Activated CD4-positive, alpha-beta T cell treated with anti-CD3 and anti-CD28 coated beads, Interleukin-2, amount 10 ng/mL, durations not matched to agents 7 days and 5 days (primary cell): ENCODE data around the gene TECPR1. TPM values are rescaled to one million over a fixed set of nuclear protein-coding genes. Genes with fewer than 3 reads are reported as not detected.

ENCODE experiments used
- CTCF ChIA-PET: fragments of 350-600 bp; sonication (Branson Sonifier 250); formaldehyde crosslinking; loops from one replicate; lab custom pipeline; 2021; ENCODE audit warnings: antibody characterized with exemption; lab: Charles Lee
- POLR2A ChIA-PET: fragments of 350-600 bp; sonication (Branson Sonifier 250); formaldehyde crosslinking; loops from one replicate; lab custom pipeline; 2021; ENCODE audit warnings: antibody characterized with exemption; lab: Charles Lee
- DNase-seq: peaks from one replicate; pipeline ENCODE4 v3.0.0-alpha.2; 2020
- H3K27ac Mint-ChIP-seq: one replicate; pipeline ENCODE4 v1.8.0; 2021; ENCODE audit warnings: mild to moderate bottlenecking, moderate library complexity, mixed read lengths
- H3K27me3 Mint-ChIP-seq: one replicate; pipeline ENCODE4 v1.8.0; 2021; ENCODE audit warnings: mixed read lengths
- H3K36me3 Mint-ChIP-seq: one replicate; pipeline ENCODE4 v1.8.0; 2021; ENCODE audit warnings: low read depth, mixed read lengths
- H3K4me1 Mint-ChIP-seq: one replicate; pipeline ENCODE4 v1.8.0; 2021; ENCODE audit warnings: mixed read lengths
- H3K4me3 Mint-ChIP-seq: one replicate; pipeline ENCODE4 v1.8.0; 2021; ENCODE audit warnings: mild to moderate bottlenecking, moderate library complexity, mixed read lengths
- H3K9me3 Mint-ChIP-seq: one replicate; pipeline ENCODE4 v1.8.0; 2021; ENCODE audit warnings: mixed read lengths
- total RNA-seq, 2 experiments: library from RNA; stranded (reverse); gene quantifications; one replicate each; pipeline ENCODE4 v1.2.3, GENCODE V29; 2021

Gene TECPR1
- total RNA-seq, 2 experiments from 2014 or later: 82.5 to 99.2 TPM

- Mint-ChIP-seq H3K4me1 (no peaks in the 10 kb centered on the region), H3K4me3 (no peak overlapping the region), H3K27me3 (no peaks in the 10 kb centered on the region), H3K9me3 (no peaks in the 10 kb centered on the region), H3K27ac (no peak overlapping the region), H3K36me3 (peaks cover 43% of the 10 kb centered on the region)
- ChIA-PET POLR2A (no interaction called here), CTCF (no interaction called here)
- DNase-seq: no peak
Observed at GRCh38 chr7:98236355-98237185, 15.5 kb downstream of the TECPR1 start.

GRCh38 chr7:98235901-98236300 is 16.1 kb downstream of the TECPR1 start:
- no peaks in the 10 kb centered on the region for H3K4me1 Mint-ChIP-seq
- no peak overlapping the region for H3K4me3 Mint-ChIP-seq
- no peaks in the 10 kb centered on the region for H3K9me3 Mint-ChIP-seq
- no peaks in the 10 kb centered on the region for H3K27me3 Mint-ChIP-seq
- H3K27ac Mint-ChIP-seq: no peak overlapping the region
- ChIA-PET POLR2A (no interaction called here), CTCF (no interaction called here)
- DNase-seq: no peak
- H3K36me3 Mint-ChIP-seq: peaks cover 36% of the 10 kb centered on the region

- CTCF ChIA-PET: no interaction called here
- POLR2A ChIA-PET: no interaction called here
- Mint-ChIP-seq H3K27me3 (no peaks in the 10 kb centered on the region), H3K9me3 (no peaks in the 10 kb centered on the region), H3K4me3 (no peak overlapping the region), H3K27ac (no peak overlapping the region), H3K4me1 (no peaks in the 10 kb centered on the region), H3K36me3 (peaks cover 34% of the 10 kb centered on the region)
- no peak for DNase-seq
Observed at GRCh38 chr7:98234429-98235147, 17.4 kb downstream of the TECPR1 start.

- no peaks in the 10 kb centered on the region for H3K4me1 Mint-ChIP-seq
- no peaks in the 10 kb centered on the region for H3K9me3 Mint-ChIP-seq
- DNase-seq: no peak
- no peak overlapping the region for H3K27ac Mint-ChIP-seq
- no peaks in the 10 kb centered on the region for H3K27me3 Mint-ChIP-seq
- POLR2A ChIA-PET: no interaction called here
- CTCF ChIA-PET: no interaction called here
- peaks cover 24% of the 10 kb centered on the region for H3K36me3 Mint-ChIP-seq
- no peak overlapping the region for H3K4me3 Mint-ChIP-seq
Observed at GRCh38 chr7:98233219-98234070, 18.6 kb downstream of the TECPR1 start.

- Mint-ChIP-seq H3K9me3 (no peaks in the 10 kb centered on the region), H3K4me1 (no peaks in the 10 kb centered on the region), H3K36me3 (peaks cover 24% of the 10 kb centered on the region), H3K27ac (no peak overlapping the region), H3K27me3 (no peaks in the 10 kb centered on the region), H3K4me3 (no peak overlapping the region)
- CTCF ChIA-PET: interaction anchor here (0.6 kb wide), 1 partner anchor 45 kb away, joined by 3 read pairs; no protein-coding TSS in a partner anchor
- DNase-seq: no peak
- POLR2A ChIA-PET: no interaction called here
Observed at GRCh38 chr7:98232799-98233198, 19.2 kb downstream of the TECPR1 start.

GRCh38 chr7:98232263-98232585 is 19.8 kb downstream of the TECPR1 start:
- POLR2A ChIA-PET: no interaction called here

GRCh38 chr7:98231493-98232262 is 20.4 kb downstream of the TECPR1 start:
- Mint-ChIP-seq H3K27ac (no peak overlapping the region), H3K27me3 (no peaks in the 10 kb centered on the region), H3K4me1 (no peaks in the 10 kb centered on the region), H3K4me3 (no peak overlapping the region), H3K9me3 (no peaks in the 10 kb centered on the region), H3K36me3 (peaks cover 23% of the 10 kb centered on the region)
- ChIA-PET POLR2A (no interaction called here), CTCF (no interaction called here)
- DNase-seq: no peak

More at GRCh38 chr7:98232263-98232585, 19.8 kb downstream of the TECPR1 start:
- DNase-seq: no peak
- Mint-ChIP-seq H3K4me1 (no peaks in the 10 kb centered on the region), H3K27me3 (no peaks in the 10 kb centered on the region), H3K36me3 (peaks cover 24% of the 10 kb centered on the region), H3K9me3 (no peaks in the 10 kb centered on the region), H3K27ac (no peak overlapping the region), H3K4me3 (no peak overlapping the region)
- CTCF ChIA-PET: interaction anchor here (0.6 kb wide), 1 partner anchor 44 kb away, joined by 3 read pairs; no protein-coding TSS in a partner anchor

GRCh38 chr7:98230746-98231471 is 21.1 kb downstream of the TECPR1 start:
- no peak for DNase-seq
- Mint-ChIP-seq H3K9me3 (no peaks in the 10 kb centered on the region), H3K36me3 (peaks cover 21% of the 10 kb centered on the region), H3K27me3 (no peaks in the 10 kb centered on the region), H3K27ac (no peak overlapping the region), H3K4me3 (no peak overlapping the region), H3K4me1 (no peaks in the 10 kb centered on the region)
- ChIA-PET CTCF (no interaction called here), POLR2A (no interaction called here)

- DNase-seq: no peak
- H3K36me3 Mint-ChIP-seq: peaks cover 21% of the 10 kb centered on the region
- H3K9me3 Mint-ChIP-seq: no peaks in the 10 kb centered on the region
- no peaks in the 10 kb centered on the region for H3K27me3 Mint-ChIP-seq
- H3K4me1 Mint-ChIP-seq: no peaks in the 10 kb centered on the region
- ChIA-PET POLR2A (no interaction called here), CTCF (no interaction called here)
- H3K27ac Mint-ChIP-seq: no peak overlapping the region
- H3K4me3 Mint-ChIP-seq: no peak overlapping the region
Observed at GRCh38 chr7:98229991-98230745, 21.9 kb downstream of the TECPR1 start.

- CTCF ChIA-PET: no interaction called here
- POLR2A ChIA-PET: no interaction called here
- Mint-ChIP-seq H3K27me3 (no peaks in the 10 kb centered on the region), H3K4me3 (no peak overlapping the region), H3K27ac (no peak overlapping the region), H3K9me3 (no peaks in the 10 kb centered on the region), H3K36me3 (peaks cover 18% of the 10 kb centered on the region), H3K4me1 (no peaks in the 10 kb centered on the region)
- no peak for DNase-seq
Observed at GRCh38 chr7:98229441-98229840, 22.6 kb downstream of the TECPR1 start.

GRCh38 chr7:98228801-98229200 is 23.2 kb downstream of the TECPR1 start:
- ChIA-PET POLR2A (no interaction called here), CTCF (interaction anchor here (1.4 kb wide), 1 partner anchor 30 kb away, joined by 4 read pairs; no protein-coding TSS in a partner anchor)
- peaks cover 16% of the 10 kb centered on the region for H3K36me3 Mint-ChIP-seq
- H3K4me1 Mint-ChIP-seq: no peaks in the 10 kb centered on the region
- H3K9me3 Mint-ChIP-seq: no peaks in the 10 kb centered on the region
- H3K4me3 Mint-ChIP-seq: no peak overlapping the region
- DNase-seq: no peak
- no peaks in the 10 kb centered on the region for H3K27me3 Mint-ChIP-seq
- H3K27ac Mint-ChIP-seq: no peak overlapping the region
